ENCODE data around the gene IFITM1. TPM values are rescaled to one million over a fixed set of nuclear protein-coding genes. Genes with fewer than 3 reads are reported as not detected.

Gene IFITM1
- total and polyA plus RNA-seq, 2 donors (not counting 3 experiments of a cell fraction or from before 2014, with no cell fraction given) = 11.5 to 24.6 TPM

GRCh38 chr11:351411-351810 lies 37.6 kb downstream of the IFITM1 start:
- ChIA-PET POLR2A (no interaction called here), CTCF (no interaction called here)
- DNase-seq (ENCODE audit: low read depth, low spot score) (no peak), FAIRE-seq (no peak)
- peaks cover 8% of the 10 kb centered on the region for H3K4me1 ChIP-seq (ENCODE audit: control insufficient read depth, extremely low read depth, insufficient read depth, low read length)
- H3K9me3 ChIP-seq (replicated peaks; ENCODE audit: control insufficient read depth, insufficient read depth, low read length) = no peaks in the 10 kb centered on the region
- no peak overlapping the region for H3K4me2 ChIP-seq (ENCODE audit: insufficient read depth, low read length)
- TF ChIP-seq MYC (IDR thresholded peaks at IDR 0.05; ENCODE audit: low read depth, low read length) (no peak), MAX (IDR thresholded peaks at IDR 0.05; ENCODE audit: insufficient read depth, insufficient read length) (no peak), FOS (IDR thresholded peaks at IDR 0.05; ENCODE audit: borderline replicate concordance, insufficient read depth, low read length) (no peak), GATA2 (IDR thresholded peaks at IDR 0.05; ENCODE audit: insufficient read depth, insufficient read length, low read depth, low read length) (no peak), EZH2 (IDR thresholded peaks at IDR 0.05; ENCODE audit: borderline replicate concordance, low read depth, low read length, severe bottlenecking) (no peak), POLR2A (IDR thresholded peaks at IDR 0.05; ENCODE audit: low read depth, low read length) (no peak), POLR2AphosphoS5 (IDR thresholded peaks at IDR 0.05; ENCODE audit: insufficient read depth, low read depth, low read length) (no peak)
- H3K4me3 ChIP-seq (replicated peaks in 1 of 3; ENCODE audit: insufficient read depth in 1 of 3, low read depth in 1 of 3, low read length in 3 of 3) = no peak overlapping the region
- no peaks in the 10 kb centered on the region for H3K9me1 ChIP-seq (replicated peaks; ENCODE audit: control insufficient read depth, extremely low read depth, insufficient read depth, low read length)
- no peaks in the 10 kb centered on the region for H3K79me2 ChIP-seq (ENCODE audit: control insufficient read depth, insufficient read depth, low read length)
- no peak overlapping the region for H3K9ac ChIP-seq (replicated peaks; ENCODE audit: extremely low read depth, insufficient read depth, low read length)
- no peaks in the 10 kb centered on the region for H4K20me1 ChIP-seq (replicated peaks; ENCODE audit: control insufficient read depth, extremely low read depth, insufficient read depth, low read length)
- intact Hi-C loops (cut with micrococcal nuclease) = no loop called here
- H2AFZ ChIP-seq (ENCODE audit: low read depth, low read length) = no peak overlapping the region
- no TSS peak for BruUV-seq (replicated peaks)
- H3K27me3 ChIP-seq (ENCODE audit: control insufficient read depth in 2 of 2, insufficient read depth in 2 of 2, low read length in 2 of 2) = peaks cover 0 to 2% of the 10 kb centered on the region in 2 experiments
- H3K36me3 ChIP-seq (ENCODE audit: control insufficient read depth in 2 of 2, extremely low read depth in 1 of 2, insufficient read depth in 2 of 2, low read length in 2 of 2) = no peaks in the 10 kb centered on the region
- dilution Hi-C loops (cut with MboI; ENCODE audit: extremely low pct_ligation_motif_present, low sequenced_read_pairs) = no loop called here
- H3K27ac ChIP-seq (ENCODE audit: insufficient read depth, low read depth, low read length) = no peak overlapping the region

- H3K4me3 ChIP-seq (replicated peaks in 1 of 3; ENCODE audit: insufficient read depth in 1 of 3, low read depth in 1 of 3, low read length in 3 of 3) = no peak overlapping the region
- dilution Hi-C loops (cut with MboI; ENCODE audit: extremely low pct_ligation_motif_present, low sequenced_read_pairs) (no loop called here), intact Hi-C loops (cut with micrococcal nuclease) (no loop called here)
- H3K27ac ChIP-seq (ENCODE audit: insufficient read depth, low read depth, low read length) = no peak overlapping the region
- FAIRE-seq = no peak
- no TSS peak for BruUV-seq (replicated peaks)
- H3K9me3 ChIP-seq (replicated peaks; ENCODE audit: control insufficient read depth, insufficient read depth, low read length) = no peaks in the 10 kb centered on the region
- no peak for DNase-seq (ENCODE audit: low read depth, low spot score)
- CTCF ChIA-PET = no interaction called here
- H2AFZ ChIP-seq (ENCODE audit: low read depth, low read length) = no peak overlapping the region
- H3K79me2 ChIP-seq (ENCODE audit: control insufficient read depth, insufficient read depth, low read length) = no peaks in the 10 kb centered on the region
- H3K36me3 ChIP-seq (ENCODE audit: control insufficient read depth in 2 of 2, extremely low read depth in 1 of 2, insufficient read depth in 2 of 2, low read length in 2 of 2) = no peaks in the 10 kb centered on the region
- H4K20me1 ChIP-seq (replicated peaks; ENCODE audit: control insufficient read depth, extremely low read depth, insufficient read depth, low read length) = no peaks in the 10 kb centered on the region
- no peak overlapping the region for H3K4me2 ChIP-seq (ENCODE audit: insufficient read depth, low read length)
- TF ChIP-seq MAX (IDR thresholded peaks at IDR 0.05; ENCODE audit: insufficient read depth, insufficient read length) = no peak
- no peaks in the 10 kb centered on the region for H3K9me1 ChIP-seq (replicated peaks; ENCODE audit: control insufficient read depth, extremely low read depth, insufficient read depth, low read length)
- POLR2A ChIA-PET = no interaction called here
- peaks cover 8% of the 10 kb centered on the region for H3K4me1 ChIP-seq (ENCODE audit: control insufficient read depth, extremely low read depth, insufficient read depth, low read length)
- H3K27me3 ChIP-seq (ENCODE audit: control insufficient read depth in 2 of 2, insufficient read depth in 2 of 2, low read length in 2 of 2) = no peaks in the 10 kb centered on the region
- H3K9ac ChIP-seq (replicated peaks; ENCODE audit: extremely low read depth, insufficient read depth, low read length) = no peak overlapping the region
Measured at GRCh38 chr11:352456-353031, 38.7 kb downstream of the IFITM1 start.
